Ovary (tissue), 3 donors: ENCODE measurements around the gene LIMS4.
"Not testable (repeated sequence)": the region's sequence is repeated elsewhere in the genome, so short reads cannot be mapped to it uniquely, and the experiment has no call there.

Experiments used
- POLR2A ChIP-seq: fragments of 450-650 bp; IDR thresholded peaks from one replicate; pipeline ENCODE4 v1.6.1; 2017; ENCODE audit warnings: antibody characterized with exemption, mild to moderate bottlenecking, moderate library complexity
- TF ChIP-seq, protein P1 (sequence below), 3 donors: fragments of 450-650 bp in 2 of 3; fragments of 200-600 bp in 1 of 3; IDR thresholded peaks; one replicate each; pipeline versions ENCODE4 v1.5.1 to v1.8.0; 2016 to 2022; ENCODE audit warnings: antibody characterized with exemption in 3 of 3, mild to moderate bottlenecking in 1 of 3
- donor health status: DM: no; HTN: no; CAD: no.

DNA sequence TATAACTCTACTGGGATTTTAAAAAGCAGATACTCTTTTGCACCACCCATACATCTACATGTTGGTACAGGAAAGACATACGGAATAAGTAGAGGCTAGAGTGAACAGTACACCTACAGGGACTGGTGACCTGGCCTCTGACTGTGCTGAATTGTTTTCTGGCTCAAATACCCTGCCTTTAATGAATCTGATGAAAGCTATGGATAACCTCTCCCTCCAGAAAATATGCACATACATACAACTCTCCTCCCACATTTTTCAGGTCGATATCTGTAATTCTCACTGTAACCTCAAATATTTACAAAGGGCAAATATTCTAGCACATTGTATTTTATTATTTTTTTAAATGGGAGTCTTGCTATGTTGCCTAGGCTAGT, 15.4 kb downstream of the LIMS4 start:
- TF ChIP-seq, protein P1, sequence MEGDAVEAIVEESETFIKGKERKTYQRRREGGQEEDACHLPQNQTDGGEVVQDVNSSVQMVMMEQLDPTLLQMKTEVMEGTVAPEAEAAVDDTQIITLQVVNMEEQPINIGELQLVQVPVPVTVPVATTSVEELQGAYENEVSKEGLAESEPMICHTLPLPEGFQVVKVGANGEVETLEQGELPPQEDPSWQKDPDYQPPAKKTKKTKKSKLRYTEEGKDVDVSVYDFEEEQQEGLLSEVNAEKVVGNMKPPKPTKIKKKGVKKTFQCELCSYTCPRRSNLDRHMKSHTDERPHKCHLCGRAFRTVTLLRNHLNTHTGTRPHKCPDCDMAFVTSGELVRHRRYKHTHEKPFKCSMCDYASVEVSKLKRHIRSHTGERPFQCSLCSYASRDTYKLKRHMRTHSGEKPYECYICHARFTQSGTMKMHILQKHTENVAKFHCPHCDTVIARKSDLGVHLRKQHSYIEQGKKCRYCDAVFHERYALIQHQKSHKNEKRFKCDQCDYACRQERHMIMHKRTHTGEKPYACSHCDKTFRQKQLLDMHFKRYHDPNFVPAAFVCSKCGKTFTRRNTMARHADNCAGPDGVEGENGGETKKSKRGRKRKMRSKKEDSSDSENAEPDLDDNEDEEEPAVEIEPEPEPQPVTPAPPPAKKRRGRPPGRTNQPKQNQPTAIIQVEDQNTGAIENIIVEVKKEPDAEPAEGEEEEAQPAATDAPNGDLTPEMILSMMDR (IDR thresholded peaks at IDR 0.05), result not testable (repeated sequence)
- not testable (repeated sequence) for TF ChIP-seq POLR2A
